Measurements from ENCODE around the gene LDLRAD3.

LDLRAD3 gene

DNA sequence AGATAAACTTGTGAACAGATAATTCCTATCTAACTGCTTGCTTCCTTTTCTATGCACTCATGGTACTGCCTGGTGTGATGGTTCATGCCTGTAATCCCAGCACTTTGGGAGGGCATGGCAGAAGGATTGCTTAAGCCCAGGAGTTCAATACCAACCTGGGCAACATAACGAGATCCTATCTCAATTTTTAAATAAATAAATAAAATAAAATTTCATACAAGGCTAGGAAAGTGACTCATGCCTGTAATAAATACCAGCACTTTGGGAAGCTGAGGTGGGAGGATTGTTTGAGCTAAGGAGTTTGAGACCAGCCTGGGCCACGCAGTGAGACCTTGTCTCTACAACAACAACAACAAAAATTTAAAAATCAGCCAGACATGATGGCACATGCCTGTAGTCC, 178.8 kb downstream of the LDLRAD3 start:
- in situ Hi-C loops (cut with MboI; ENCODE audit: low sequenced_read_pairs): no loop called here

- in situ Hi-C loops (cut with MboI; ENCODE audit: low sequenced_read_pairs): no loop called here
These were observed 179.7 kb downstream of the LDLRAD3 start for GRCh38 chr11:36123336-36124101.

DNA sequence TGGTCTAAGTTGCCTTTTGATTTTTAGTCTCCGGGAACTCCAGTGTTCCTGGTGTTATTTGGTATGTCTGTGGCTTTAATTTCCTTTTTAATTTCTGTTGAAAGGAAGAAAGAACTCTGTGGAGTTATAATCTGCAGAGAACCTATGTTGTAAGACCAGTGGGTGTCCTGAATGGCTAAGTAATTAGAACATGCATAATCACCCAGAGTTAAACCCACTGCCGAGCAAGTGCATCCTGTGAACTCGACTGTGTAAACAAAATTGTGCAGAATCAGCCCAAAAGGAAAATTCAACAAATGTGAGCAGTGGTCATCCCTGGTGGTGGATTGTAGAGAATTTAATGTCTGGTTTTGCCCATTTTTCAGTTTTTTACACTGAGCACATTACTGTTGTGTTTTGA, 182.8 kb downstream of the LDLRAD3 start:
- in situ Hi-C loops (cut with MboI; ENCODE audit: low sequenced_read_pairs): no loop called here

GRCh38 chr11:36127550-36127949, 183.7 kb downstream of the LDLRAD3 start:
- in situ Hi-C loops (cut with MboI; ENCODE audit: low sequenced_read_pairs): no loop called here

GRCh38 chr11:36129955-36130354, 186.1 kb downstream of the LDLRAD3 start:
- in situ Hi-C loops (cut with MboI; ENCODE audit: low sequenced_read_pairs): no loop called here

GRCh38 chr11:36130401-36130800, 186.5 kb downstream of the LDLRAD3 start:
- in situ Hi-C loops (cut with MboI; ENCODE audit: low sequenced_read_pairs): no loop called here

DNA sequence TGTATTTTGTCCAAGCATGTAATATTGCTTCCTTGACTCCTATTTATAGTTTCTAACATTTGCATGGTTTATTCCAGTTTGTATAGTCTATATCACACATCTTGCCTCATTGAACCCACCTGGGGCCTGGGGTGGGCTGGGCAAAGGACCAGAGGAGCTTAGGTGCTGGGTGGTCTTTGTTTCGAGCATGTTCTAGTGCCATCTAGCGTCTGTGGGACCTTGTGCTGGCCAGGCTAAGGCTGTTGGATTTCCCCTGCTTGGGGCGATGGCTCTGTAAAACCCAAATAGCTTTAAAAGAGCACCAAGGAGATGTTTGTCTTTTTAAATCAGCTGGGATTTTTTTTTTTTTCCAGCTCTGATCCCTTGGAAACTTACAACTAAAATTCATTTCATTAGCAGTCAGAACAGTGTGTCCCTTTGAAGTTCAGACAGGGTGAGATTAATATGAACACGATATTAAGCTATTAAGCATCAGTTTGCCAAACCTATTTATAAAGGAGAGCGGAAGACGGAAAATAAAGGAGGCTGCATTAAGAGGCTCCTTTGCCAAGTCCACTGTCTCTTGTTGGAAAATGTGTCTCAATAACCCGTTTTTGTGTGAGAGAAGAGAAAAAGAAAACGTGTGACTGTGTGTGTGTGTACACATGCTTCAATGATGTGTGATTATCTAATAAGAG, 188.0 kb downstream of the LDLRAD3 start:
- in situ Hi-C loops (cut with MboI; ENCODE audit: low sequenced_read_pairs): no loop called here

DNA sequence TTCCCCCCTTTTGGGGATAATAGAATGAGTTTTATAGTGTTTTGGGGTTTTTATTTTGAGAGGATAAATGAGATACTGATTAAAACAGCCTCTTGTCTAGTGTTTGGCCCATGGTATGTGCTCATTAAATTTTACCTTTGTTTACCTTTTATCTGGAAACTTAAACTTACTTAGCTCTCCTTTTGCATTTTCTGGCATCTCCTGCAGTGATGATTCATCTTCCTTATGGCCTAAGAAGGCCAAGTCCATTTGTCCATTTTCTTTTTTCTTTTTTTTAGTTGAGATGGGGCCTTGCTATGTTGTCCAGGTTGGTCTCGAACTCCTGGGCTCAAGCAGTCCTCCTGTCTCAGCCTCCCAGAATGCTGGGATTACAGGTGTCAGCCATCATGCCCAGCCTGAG, 189.1 kb downstream of the LDLRAD3 start:
- in situ Hi-C loops (cut with MboI; ENCODE audit: low sequenced_read_pairs): no loop called here

- in situ Hi-C loops (cut with MboI; ENCODE audit: low sequenced_read_pairs): no loop called here
These were observed 191.2 kb downstream of the LDLRAD3 start for GRCh38 chr11:36135076-36135475.

DNA sequence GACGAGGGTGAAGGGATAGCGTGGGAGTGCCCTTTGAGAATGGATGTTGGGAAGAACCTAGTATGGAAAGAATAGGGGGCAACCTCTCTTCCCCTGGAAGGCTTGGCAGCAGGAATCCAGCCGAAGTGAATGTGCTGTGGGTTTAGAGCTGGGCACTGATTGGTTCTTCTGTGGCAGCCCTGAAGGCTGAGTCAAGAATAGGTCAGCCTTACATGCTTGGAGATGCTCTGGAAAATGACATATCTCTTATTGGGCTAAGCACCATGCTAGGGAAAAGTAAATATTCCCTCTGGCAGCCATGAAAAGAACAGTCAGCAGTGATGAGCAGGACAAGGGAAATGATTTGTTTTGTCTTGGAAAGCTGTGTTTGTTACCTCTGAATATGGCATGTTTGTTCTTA, 195.9 kb downstream of the LDLRAD3 start:
- in situ Hi-C loops (cut with MboI; ENCODE audit: low sequenced_read_pairs): no loop called here

DNA sequence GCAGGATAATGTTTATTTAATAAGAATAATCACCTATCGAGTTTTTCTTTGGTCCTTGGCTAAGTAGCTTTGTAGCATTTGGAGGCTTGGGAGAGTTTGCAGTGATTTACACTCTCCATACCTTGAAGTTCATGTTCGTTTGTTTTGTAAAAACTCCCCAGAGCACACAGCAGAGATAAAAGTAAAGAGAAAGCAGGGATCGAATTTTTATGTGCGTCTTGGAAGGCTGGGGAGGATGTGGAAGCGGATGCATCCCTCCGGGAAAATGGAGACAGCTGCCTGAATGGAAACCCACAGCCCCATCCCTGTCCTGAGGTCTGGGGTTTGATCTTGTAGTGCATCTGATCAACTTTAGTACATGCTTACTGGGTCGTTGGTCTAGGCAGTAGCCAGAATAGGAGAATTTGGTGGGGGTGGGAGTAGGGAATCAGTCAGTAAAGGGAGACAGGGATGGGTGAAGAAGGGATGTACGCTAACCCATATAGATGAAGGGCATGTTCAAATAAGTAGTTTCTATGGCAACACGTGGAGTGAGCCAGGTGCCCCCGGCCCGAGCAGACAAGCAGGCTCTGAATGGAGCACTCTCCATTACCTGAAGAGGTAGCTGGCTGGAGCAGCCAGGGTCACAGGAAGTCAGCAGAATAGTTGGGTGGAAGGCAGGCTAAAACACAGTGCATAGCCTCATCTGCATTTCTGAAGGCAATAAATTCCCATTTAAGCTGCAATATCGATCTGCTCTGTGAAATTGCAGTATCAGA, 197.5 kb downstream of the LDLRAD3 start:
- in situ Hi-C loops (cut with MboI; ENCODE audit: low sequenced_read_pairs): no loop called here

DNA sequence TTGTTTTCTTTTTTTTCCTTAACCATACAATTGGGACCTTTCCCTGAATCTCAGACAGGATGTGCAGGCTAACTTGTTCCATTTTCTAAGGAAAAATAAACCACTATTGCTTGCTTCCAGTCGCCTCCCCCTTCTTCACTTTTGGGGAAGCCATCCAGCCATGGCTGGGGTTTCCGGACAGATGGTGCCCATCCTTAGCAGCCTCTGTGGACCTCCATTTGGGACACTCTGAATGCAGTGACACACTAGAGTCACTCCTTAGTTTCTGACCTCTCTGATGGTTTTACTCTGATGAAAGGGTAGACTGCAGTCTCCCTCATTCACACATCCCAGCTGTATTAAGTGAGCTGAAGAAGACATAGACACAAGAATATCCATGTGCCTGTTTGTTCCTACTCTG, 198.1 kb downstream of the LDLRAD3 start:
- in situ Hi-C loops (cut with MboI; ENCODE audit: low sequenced_read_pairs): no loop called here

- in situ Hi-C loops (cut with MboI; ENCODE audit: low sequenced_read_pairs): no loop called here
These were observed 198.6 kb downstream of the LDLRAD3 start for GRCh38 chr11:36142439-36142838.

GRCh38 chr11:36142879-36143278, 199.0 kb downstream of the LDLRAD3 start:
- in situ Hi-C loops (cut with MboI; ENCODE audit: low sequenced_read_pairs): no loop called here

GRCh38 chr11:36146437-36146836, 202.6 kb downstream of the LDLRAD3 start:
- in situ Hi-C loops (cut with MboI; ENCODE audit: low sequenced_read_pairs): no loop called here

- in situ Hi-C loops (cut with MboI; ENCODE audit: low sequenced_read_pairs): no loop called here
These were observed 203.6 kb downstream of the LDLRAD3 start for GRCh38 chr11:36147491-36147890.

DNA sequence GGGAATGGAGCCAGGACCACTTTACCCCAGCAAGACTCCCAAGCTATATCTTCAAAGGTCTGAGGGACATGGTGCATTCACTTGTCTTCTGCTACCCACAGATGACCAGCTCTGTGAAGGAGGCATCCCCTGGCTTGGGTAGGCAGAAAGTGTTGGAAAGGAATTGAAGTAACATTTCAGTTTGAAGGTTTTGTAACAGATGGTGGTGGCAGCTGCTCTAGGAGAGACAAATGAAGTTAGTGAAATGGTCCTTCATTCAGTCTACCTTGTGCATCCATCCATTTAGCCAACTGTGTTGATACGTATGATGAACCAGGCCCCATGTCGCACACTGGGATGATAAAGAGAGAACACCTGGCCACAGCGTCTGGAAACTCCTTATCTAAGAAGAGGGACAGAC, 204.8 kb downstream of the LDLRAD3 start:
- in situ Hi-C loops (cut with MboI; ENCODE audit: low sequenced_read_pairs): no loop called here

DNA sequence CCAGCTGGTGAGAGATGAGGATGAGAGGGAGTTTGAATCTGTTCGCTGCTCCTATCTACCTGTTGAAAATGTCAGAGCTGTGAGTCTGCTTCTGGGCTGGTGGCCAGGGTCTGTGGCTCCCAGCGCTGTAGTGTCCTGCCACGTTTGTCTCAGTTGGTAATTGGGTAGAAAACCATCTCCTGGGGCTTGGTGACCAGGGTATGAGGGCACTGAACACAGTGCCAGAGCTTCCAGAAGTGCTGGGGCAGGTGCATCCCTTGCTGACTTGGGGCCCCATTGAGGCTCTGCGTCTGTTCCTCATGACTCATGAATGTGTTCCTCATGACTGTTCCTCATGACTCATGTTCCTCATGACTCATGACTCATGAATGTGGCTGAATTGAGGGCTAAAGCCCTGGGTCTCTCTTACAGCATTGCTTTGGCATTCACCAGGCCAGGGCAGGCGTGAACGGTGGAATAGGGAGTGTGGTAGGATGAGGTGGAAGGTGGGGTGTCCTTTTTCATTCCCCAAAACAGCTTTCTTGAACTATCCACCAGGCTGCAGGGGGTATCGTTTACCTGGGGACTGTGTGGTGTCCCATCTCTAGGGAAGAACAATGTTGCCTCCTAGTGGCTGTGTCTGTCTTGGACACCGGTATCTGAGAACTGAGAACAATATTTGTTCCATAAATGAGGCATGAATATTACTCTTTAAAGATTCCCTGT, 205.8 kb downstream of the LDLRAD3 start:
- in situ Hi-C loops (cut with MboI; ENCODE audit: low sequenced_read_pairs): no loop called here

GRCh38 chr11:36150986-36151385, 207.1 kb downstream of the LDLRAD3 start:
- in situ Hi-C loops (cut with MboI; ENCODE audit: low sequenced_read_pairs): no loop called here

GRCh38 chr11:36151933-36152580, 208.2 kb downstream of the LDLRAD3 start:
- in situ Hi-C loops (cut with MboI; ENCODE audit: low sequenced_read_pairs): no loop called here

DNA sequence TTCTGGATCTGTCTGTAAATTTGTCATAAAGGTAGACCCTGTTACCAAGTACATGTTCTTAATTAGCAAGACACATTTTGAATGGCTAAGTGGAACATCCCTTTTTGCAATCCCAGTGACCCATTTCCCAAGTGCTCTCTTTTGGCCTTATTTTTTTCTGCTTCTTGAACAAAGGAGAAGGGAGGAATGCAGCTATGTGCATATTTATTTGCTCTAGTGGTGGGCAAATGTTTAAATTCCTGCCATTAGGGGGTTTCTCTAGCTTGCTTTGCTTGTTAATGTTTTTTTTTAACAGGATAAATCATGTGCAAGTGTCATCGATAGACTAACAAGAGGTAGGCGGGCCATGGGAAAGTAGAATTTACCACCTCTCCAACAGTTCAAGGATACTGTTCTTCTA, 209.7 kb downstream of the LDLRAD3 start:
- in situ Hi-C loops (cut with MboI; ENCODE audit: low sequenced_read_pairs): no loop called here

All from HL-60/S4 treated with phorbol 12-myristate 13-acetate at 8.2 ng/mL for 4 days and 3 days (cell line).